ENCODE results near the gene SMNDC1. TPM values are rescaled to one million over a fixed set of nuclear protein-coding genes. Genes with fewer than 3 reads are reported as not detected.

The SMNDC1 gene
- total and polyA plus RNA-seq, 4 donors: 4.9 to 6.8 (median 6.0) TPM

DNA sequence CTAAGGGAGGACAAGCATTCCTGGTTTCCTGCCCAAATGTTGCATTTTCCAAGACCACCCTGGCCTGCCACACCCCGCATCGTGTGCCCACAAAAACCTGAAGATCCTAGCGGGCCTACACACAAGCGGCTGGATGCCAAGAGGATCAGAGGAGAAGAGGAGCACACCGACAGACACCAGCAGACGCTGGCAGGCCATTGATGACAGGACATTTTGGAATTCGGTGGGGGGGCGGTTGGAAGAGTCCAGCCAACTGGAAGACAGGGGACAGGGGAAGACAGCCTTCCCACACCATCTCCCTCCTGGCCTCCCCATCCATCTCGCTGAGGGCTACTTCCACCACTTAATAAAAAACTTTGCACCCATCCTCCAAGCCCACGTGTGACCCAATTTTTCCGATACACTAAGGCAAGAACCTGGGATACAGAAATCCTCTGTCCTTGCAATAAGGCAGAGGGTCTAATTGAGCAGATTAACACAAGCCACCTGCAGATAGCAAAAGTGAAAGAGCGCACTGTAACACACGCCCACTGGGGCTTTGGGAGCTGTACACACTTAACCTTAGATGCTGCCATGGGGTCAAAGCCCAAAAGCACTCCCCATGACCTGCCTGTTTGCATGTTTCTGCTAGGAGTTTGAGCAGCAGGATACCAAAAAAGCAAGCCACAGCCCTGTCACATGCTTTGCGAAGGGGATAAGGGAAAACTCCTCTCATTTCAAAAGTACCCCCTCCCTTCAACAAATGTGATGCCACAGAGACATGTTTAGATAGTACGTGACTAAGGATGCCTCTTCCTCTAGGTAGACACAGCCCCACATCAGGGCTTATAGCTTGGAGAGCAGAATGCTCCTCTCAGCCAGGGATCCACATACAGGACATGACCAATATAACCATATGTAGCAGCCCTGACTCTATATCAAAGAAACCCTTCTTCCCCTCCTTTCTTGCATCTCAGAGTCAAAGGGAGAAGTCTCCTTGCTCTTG, 13.4 kb upstream of the SMNDC1 start:
- Histone ChIP-seq H3K27ac (ENCODE audit: low read depth in 1 of 2, low read length in 2 of 2) (no peak overlapping the region), H3K36me3 (ENCODE audit: control insufficient read depth in 4 of 4, insufficient read depth in 3 of 4, low read depth in 1 of 4, low read length in 3 of 4) (no peaks in the 10 kb centered on the region), H3K4me1 (ENCODE audit: control insufficient read depth in 4 of 4, insufficient read depth in 4 of 4, low read length in 3 of 4) (no peaks in the 10 kb centered on the region), H3K9ac (ENCODE audit: low read depth in 1 of 2, low read length in 2 of 2) (no peak overlapping the region), H3K27me3 (ENCODE audit: control insufficient read depth in 4 of 4, insufficient read depth in 4 of 4, low read length in 3 of 4) (no peaks in the 10 kb centered on the region), H3K9me3 (ENCODE audit: control insufficient read depth in 4 of 4, low read length in 3 of 4) (peaks cover 0 to 3% (median 0%) of the 10 kb centered on the region in 4 donors), H3K4me3 (ENCODE audit: low read depth in 1 of 3, low read length in 3 of 3) (no peak overlapping the region)
- TF ChIP-seq, protein P1, sequence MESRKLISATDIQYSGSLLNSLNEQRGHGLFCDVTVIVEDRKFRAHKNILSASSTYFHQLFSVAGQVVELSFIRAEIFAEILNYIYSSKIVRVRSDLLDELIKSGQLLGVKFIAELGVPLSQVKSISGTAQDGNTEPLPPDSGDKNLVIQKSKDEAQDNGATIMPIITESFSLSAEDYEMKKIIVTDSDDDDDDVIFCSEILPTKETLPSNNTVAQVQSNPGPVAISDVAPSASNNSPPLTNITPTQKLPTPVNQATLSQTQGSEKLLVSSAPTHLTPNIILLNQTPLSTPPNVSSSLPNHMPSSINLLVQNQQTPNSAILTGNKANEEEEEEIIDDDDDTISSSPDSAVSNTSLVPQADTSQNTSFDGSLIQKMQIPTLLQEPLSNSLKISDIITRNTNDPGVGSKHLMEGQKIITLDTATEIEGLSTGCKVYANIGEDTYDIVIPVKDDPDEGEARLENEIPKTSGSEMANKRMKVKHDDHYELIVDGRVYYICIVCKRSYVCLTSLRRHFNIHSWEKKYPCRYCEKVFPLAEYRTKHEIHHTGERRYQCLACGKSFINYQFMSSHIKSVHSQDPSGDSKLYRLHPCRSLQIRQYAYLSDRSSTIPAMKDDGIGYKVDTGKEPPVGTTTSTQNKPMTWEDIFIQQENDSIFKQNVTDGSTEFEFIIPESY (IDR thresholded peaks at IDR 0.05): no peak
- TF ChIP-seq EGR1 (IDR thresholded peaks at IDR 0.05; ENCODE audit: low read depth in 2 of 2) (no peak), NR2F2 (IDR thresholded peaks at IDR 0.05) (no peak), TAF1 (conservative IDR thresholded peaks at IDR 0.05) (no peak), FOXA2 (IDR thresholded peaks at IDR 0.05) (no peak), HNF4G (IDR thresholded peaks at IDR 0.05) (no peak), YY1 (IDR thresholded peaks at IDR 0.05) (no peak), FOXA1 (IDR thresholded peaks at IDR 0.05) (no peak)
- TF ChIP-seq, protein P2, sequence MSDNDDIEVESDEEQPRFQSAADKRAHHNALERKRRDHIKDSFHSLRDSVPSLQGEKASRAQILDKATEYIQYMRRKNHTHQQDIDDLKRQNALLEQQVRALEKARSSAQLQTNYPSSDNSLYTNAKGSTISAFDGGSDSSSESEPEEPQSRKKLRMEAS (IDR thresholded peaks at IDR 0.05): no peak
- DNase-seq (ENCODE audit: low spot score): no peak
- WGBS: 92% methylated on average over 15 of the region's 15 CpGs

DNA sequence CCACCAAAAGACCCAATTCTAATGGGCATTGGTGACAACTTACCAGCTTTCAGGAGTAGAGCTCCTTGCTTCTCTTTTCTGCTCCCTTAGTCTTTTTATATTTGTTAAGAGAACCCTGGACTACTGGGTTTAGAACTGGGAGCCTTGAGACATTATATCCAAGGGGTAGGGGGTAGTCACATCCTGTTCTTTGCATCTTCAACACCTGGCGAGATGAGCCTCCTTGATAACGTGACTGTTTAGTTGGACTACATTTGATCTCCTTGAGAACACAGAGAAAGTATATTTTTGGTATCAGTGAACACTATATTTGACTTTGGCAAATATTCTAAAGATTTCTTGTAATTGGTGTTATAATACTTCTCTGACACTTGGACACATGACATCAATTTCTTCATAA, 9.0 kb upstream of the SMNDC1 start:
- H3K4me3 ChIP-seq (ENCODE audit: low read depth in 1 of 3, low read length in 3 of 3): no peak overlapping the region
- H3K36me3 ChIP-seq (ENCODE audit: control insufficient read depth in 4 of 4, insufficient read depth in 3 of 4, low read depth in 1 of 4, low read length in 3 of 4): no peaks in the 10 kb centered on the region
- TF ChIP-seq, protein P3, sequence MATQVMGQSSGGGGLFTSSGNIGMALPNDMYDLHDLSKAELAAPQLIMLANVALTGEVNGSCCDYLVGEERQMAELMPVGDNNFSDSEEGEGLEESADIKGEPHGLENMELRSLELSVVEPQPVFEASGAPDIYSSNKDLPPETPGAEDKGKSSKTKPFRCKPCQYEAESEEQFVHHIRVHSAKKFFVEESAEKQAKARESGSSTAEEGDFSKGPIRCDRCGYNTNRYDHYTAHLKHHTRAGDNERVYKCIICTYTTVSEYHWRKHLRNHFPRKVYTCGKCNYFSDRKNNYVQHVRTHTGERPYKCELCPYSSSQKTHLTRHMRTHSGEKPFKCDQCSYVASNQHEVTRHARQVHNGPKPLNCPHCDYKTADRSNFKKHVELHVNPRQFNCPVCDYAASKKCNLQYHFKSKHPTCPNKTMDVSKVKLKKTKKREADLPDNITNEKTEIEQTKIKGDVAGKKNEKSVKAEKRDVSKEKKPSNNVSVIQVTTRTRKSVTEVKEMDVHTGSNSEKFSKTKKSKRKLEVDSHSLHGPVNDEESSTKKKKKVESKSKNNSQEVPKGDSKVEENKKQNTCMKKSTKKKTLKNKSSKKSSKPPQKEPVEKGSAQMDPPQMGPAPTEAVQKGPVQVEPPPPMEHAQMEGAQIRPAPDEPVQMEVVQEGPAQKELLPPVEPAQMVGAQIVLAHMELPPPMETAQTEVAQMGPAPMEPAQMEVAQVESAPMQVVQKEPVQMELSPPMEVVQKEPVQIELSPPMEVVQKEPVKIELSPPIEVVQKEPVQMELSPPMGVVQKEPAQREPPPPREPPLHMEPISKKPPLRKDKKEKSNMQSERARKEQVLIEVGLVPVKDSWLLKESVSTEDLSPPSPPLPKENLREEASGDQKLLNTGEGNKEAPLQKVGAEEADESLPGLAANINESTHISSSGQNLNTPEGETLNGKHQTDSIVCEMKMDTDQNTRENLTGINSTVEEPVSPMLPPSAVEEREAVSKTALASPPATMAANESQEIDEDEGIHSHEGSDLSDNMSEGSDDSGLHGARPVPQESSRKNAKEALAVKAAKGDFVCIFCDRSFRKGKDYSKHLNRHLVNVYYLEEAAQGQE (IDR thresholded peaks at IDR 0.05): no peak
- TF ChIP-seq, protein P1 (IDR thresholded peaks at IDR 0.05): no peak
- TF ChIP-seq, protein P2 (IDR thresholded peaks at IDR 0.05): no peak
- TF ChIP-seq TAF1 (conservative IDR thresholded peaks at IDR 0.05): no peak
- TF ChIP-seq HNF4G (IDR thresholded peaks at IDR 0.05): no peak
- TF ChIP-seq GABPA (IDR thresholded peaks at IDR 0.05 in 1 of 2, conservative IDR thresholded peaks at IDR 0.05 in 1 of 2): no peak
- H3K9me3 ChIP-seq (ENCODE audit: control insufficient read depth in 4 of 4, low read length in 3 of 4): no peaks in the 10 kb centered on the region
- H3K27me3 ChIP-seq (ENCODE audit: control insufficient read depth in 4 of 4, insufficient read depth in 4 of 4, low read length in 3 of 4): no peaks in the 10 kb centered on the region
- no peak for DNase-seq (ENCODE audit: low spot score)
- no peak overlapping the region for H3K27ac ChIP-seq (ENCODE audit: low read depth in 1 of 2, low read length in 2 of 2)
- WGBS: 79% methylated on average over 2 of the region's 2 CpGs
- no peak overlapping the region for H3K9ac ChIP-seq (ENCODE audit: low read depth in 1 of 2, low read length in 2 of 2)
- H3K4me1 ChIP-seq (ENCODE audit: control insufficient read depth in 4 of 4, insufficient read depth in 4 of 4, low read length in 3 of 4): no peaks in the 10 kb centered on the region

Data from liver (tissue), 9 donors.